Astrocyte (in vitro differentiated cells and primary cell): Measurements from ENCODE around the gene C5orf22.

Experiments
- EZH2 ChIP-seq: IDR thresholded peaks from 2 replicates; pipeline ENCODE4 v1.6.1; 2012; ENCODE audit warnings: mild to moderate bottlenecking, low read length, inconsistent platforms; ENCODE audit not compliant: insufficient read depth
- TF ChIP-seq, protein P1 (sequence below): IDR thresholded peaks from 2 replicates; pipeline ENCODE4 v1.5.1; 2011; ENCODE audit warnings: low read depth, mild to moderate bottlenecking, inconsistent platforms, low read length, moderate library complexity; ENCODE audit not compliant: insufficient read depth

DNA sequence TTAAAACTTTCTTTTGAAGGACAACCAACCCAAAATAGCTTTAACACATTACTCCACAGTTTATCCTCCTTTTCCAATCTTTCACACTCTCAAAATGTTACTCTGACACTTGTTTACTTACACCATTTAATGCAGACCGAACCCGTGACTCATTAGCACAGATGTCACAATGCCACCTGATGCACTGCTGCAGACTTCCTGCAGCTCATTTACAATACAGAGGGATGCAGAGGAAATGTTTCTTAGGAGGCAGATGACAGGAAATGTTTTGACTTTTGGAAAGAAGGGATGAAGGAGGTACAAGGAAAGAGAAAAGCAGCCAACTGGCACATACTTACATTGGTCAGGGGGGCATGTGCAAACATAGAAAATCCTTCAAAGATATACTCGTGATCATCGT, 39.2 kb upstream of the C5orf22 start:
- TF ChIP-seq, protein P1, sequence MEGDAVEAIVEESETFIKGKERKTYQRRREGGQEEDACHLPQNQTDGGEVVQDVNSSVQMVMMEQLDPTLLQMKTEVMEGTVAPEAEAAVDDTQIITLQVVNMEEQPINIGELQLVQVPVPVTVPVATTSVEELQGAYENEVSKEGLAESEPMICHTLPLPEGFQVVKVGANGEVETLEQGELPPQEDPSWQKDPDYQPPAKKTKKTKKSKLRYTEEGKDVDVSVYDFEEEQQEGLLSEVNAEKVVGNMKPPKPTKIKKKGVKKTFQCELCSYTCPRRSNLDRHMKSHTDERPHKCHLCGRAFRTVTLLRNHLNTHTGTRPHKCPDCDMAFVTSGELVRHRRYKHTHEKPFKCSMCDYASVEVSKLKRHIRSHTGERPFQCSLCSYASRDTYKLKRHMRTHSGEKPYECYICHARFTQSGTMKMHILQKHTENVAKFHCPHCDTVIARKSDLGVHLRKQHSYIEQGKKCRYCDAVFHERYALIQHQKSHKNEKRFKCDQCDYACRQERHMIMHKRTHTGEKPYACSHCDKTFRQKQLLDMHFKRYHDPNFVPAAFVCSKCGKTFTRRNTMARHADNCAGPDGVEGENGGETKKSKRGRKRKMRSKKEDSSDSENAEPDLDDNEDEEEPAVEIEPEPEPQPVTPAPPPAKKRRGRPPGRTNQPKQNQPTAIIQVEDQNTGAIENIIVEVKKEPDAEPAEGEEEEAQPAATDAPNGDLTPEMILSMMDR = no peak
- TF ChIP-seq EZH2 = no peak
